Fibroblast of villous mesenchyme (primary cell): ENCODE measurements around the gene SHC4. TPM values are rescaled to one million over a fixed set of nuclear protein-coding genes. Genes with fewer than 3 reads are reported as not detected.

Experiments
- DNase-seq: peaks from one replicate; pipeline ENCODE4 v3.0.0-alpha.2; 2010; ENCODE audit warnings: low read depth
- H3K4me3 ChIP-seq: 2 replicates; pipeline ENCODE4 v1.5.1; 2011; ENCODE audit warnings: low read depth, mild to moderate bottlenecking, low read length
- total RNA-seq: library from RNA; depleted of rRNA; stranded (reverse); fragments of >200 nt; gene quantifications from 2 replicates; pipeline ENCODE4 v1.2.3, GENCODE V29; 2012
- TF ChIP-seq, protein P1 (sequence below): IDR thresholded peaks from 2 replicates; pipeline ENCODE4 v1.5.1; 2012; ENCODE audit warnings: low read depth, mild to moderate bottlenecking, low read length; ENCODE audit not compliant: insufficient read depth

Gene SHC4
- total RNA-seq, 1 donor: 3.5 TPM

DNA sequence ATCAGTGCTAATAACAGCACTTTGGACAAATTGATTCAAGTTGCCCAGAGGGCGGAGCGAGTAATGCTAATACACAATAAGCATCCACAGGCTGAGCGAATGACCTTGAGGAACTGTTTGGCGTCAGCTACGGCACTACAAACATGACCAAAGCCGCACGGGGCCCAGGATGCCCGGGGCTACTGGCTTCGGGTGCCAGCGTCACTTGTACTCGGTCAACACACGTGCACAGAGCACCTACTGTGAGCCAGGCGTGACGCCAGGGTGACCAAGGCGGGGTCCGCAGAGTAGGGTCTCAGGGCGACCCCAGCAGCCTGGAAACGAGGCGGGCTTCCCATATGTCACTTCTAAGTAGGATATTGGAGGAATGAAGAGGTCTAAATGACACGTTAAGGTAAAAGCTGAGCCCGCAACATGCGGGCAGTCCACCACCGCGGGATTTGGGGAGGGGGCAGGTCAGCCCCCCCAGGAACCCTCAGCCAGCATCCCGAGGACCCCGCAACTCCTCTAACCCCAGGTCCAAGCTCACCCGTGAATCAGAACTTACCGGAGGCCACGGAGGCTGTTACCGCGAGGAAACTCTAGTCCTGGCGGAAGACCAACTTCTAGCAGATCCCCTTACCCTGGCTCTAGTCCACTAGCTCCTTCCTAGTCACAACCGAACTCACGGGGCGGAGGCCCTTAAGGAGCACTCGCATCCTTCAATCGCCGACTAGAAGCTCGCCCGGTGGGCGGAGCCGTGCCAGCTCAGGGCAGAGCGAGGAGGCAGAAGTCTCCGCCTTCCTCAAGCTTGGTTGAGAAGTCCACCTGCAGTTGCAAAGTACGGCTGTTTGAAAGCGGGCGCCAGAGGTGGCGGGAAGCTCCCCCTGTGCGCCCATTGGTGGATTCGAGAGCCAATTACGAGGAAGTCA, 153.1 kb downstream of the SHC4 start, which contains the start of gene CEP152:
CEP152 (minus strand) TSS at position 656 of the 911 bp plus-strand sequence. CDS start 5,420 bp downstream, outside the sequence.
- peak; percentile 99 for DNase-seq
- H3K4me3 ChIP-seq: peak within 1 kb of the TSS; percentile 94

DNA sequence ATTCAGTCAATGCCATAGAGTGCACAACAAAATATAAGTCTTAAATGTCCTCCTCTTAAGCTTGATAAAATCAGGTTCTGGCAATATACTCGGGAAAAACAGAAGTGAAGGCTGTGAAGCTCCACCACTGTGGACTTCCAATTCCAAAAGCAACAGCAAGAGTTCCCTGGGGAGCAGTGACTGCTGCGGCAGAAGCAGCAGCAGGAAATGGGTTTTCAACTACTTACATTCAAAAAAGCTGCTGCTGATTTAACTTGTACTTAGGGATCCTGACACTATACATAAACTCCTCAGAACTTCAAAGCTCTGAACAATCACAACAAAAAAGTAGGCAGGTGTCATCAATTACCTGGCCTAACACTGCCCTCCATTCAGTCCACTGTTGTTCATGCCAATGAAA, 157.6 kb downstream of the SHC4 start:
- TF ChIP-seq, protein P1, sequence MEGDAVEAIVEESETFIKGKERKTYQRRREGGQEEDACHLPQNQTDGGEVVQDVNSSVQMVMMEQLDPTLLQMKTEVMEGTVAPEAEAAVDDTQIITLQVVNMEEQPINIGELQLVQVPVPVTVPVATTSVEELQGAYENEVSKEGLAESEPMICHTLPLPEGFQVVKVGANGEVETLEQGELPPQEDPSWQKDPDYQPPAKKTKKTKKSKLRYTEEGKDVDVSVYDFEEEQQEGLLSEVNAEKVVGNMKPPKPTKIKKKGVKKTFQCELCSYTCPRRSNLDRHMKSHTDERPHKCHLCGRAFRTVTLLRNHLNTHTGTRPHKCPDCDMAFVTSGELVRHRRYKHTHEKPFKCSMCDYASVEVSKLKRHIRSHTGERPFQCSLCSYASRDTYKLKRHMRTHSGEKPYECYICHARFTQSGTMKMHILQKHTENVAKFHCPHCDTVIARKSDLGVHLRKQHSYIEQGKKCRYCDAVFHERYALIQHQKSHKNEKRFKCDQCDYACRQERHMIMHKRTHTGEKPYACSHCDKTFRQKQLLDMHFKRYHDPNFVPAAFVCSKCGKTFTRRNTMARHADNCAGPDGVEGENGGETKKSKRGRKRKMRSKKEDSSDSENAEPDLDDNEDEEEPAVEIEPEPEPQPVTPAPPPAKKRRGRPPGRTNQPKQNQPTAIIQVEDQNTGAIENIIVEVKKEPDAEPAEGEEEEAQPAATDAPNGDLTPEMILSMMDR: no peak
- DNase-seq: peak; percentile 33
- no peak overlapping the region for H3K4me3 ChIP-seq

More for the DNA sequence above, 153.1 kb downstream of the SHC4 start, which contains the start of gene CEP152:
- TF ChIP-seq, protein P1: no peak

DNA sequence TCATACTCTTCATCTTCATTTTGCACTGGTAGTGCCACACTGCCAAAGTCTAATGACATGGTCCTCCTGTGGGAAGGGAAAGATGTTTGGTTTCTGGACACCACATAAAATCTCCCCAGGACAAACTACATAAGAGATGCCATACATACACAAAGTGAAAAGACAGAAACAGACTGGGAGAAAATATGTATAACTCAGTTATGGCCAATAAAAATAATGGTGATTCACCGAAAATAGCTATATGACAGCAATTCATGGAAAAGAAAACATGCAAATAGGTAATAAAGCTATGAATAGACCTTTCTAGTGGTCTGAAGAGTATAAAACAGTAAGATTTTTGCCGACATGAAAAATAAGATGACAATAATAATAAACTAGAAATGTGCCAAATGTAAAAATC, 158.1 kb downstream of the SHC4 start:
- no peak for DNase-seq
- TF ChIP-seq, protein P1: no peak
- no peak overlapping the region for H3K4me3 ChIP-seq

- TF ChIP-seq, protein P1: no peak
- no peak for DNase-seq
- no peak overlapping the region for H3K4me3 ChIP-seq
These were observed 159.8 kb downstream of the SHC4 start for GRCh38 chr15:48803877-48804276.

DNA sequence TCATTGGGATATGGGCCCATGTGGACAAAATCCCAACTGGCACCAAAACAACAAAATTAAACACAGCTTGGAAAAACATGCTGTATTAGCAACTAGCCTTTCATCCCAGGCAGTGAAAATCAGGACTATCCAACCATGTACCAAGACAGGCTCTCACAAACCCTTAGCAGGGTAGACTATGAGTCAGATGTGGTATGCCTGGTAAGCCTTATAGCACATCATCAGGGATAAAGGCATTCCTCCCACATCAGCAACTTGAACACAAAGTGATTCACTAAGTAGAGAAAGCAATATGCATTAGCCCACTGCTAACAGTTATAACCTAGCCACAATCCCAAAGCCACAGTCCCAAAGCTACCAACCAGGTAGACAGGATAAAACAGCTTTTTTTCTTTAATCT, 160.9 kb downstream of the SHC4 start:
- H3K4me3 ChIP-seq: no peak overlapping the region
- DNase-seq: peak; percentile 82
- TF ChIP-seq, protein P1: no peak

GRCh38 chr15:48802257-48802656, 161.5 kb downstream of the SHC4 start:
- TF ChIP-seq, protein P1: no peak
- no peak for DNase-seq
- H3K4me3 ChIP-seq: no peak overlapping the region
